H1 (cell line): Measurements from ENCODE around the gene ORMDL3. TPM values are rescaled to one million over a fixed set of nuclear protein-coding genes. Genes with fewer than 3 reads are reported as not detected.

ENCODE experiments used
- CTCF ChIA-PET: fragments of 300-600 bp; sonication (Branson Sonifier 250); formaldehyde crosslinking; loops from one replicate; lab custom pipeline; 2021; ENCODE audit not compliant: partially characterized antibody; lab: Charles Lee
- POLR2A ChIA-PET: fragments of 300-600 bp; sonication (Branson Sonifier 250); formaldehyde crosslinking; loops from one replicate; lab custom pipeline; 2021; ENCODE audit warnings: inconsistent platforms; ENCODE audit not compliant: partially characterized antibody; lab: Charles Lee
- DNase-seq, 2 experiments: peaks; one replicate each; pipeline versions ENCODE4 v3.0.0 to v3.0.0-alpha.2; 2010 to 2022; ENCODE audit warnings: low spot score in 2 of 2, low read depth in 1 of 2, mixed read lengths in 1 of 2
- FAIRE-seq: peaks from 2 replicates; lab custom pipeline; 2011; peaks lifted over from hg19 to GRCh38; lab: Jason Lieb, UNC
- H2AFZ ChIP-seq: 2 replicates; pipeline ENCODE4 v1.8.1; 2012; ENCODE audit warnings: low read length, inconsistent platforms
- H2AK5ac ChIP-seq: 2 replicates; pipeline ENCODE4 v1.6.1; 2013; ENCODE audit warnings: low read depth, low read length
- H2BK120ac ChIP-seq: replicated peaks from 2 replicates; pipeline ENCODE3; 2013; ENCODE audit warnings: low read depth, low read length, inconsistent platforms
- H2BK12ac ChIP-seq: 2 replicates; pipeline ENCODE4 v1.6.1; 2013; ENCODE audit warnings: low read depth, low read length
- H2BK15ac ChIP-seq: 2 replicates; pipeline ENCODE4 v1.6.1; 2013; ENCODE audit warnings: low read length
- H2BK20ac ChIP-seq: 2 replicates; pipeline ENCODE4 v1.6.1; 2013; ENCODE audit warnings: low read length
- H2BK5ac ChIP-seq: 2 replicates; pipeline ENCODE4 v1.6.1; 2013; ENCODE audit warnings: low read depth, low read length
- H3K14ac ChIP-seq: 2 replicates; pipeline ENCODE4 v1.6.1; 2013; ENCODE audit warnings: inconsistent platforms; ENCODE audit not compliant: insufficient read length
- H3K18ac ChIP-seq: 2 replicates; pipeline ENCODE4 v1.6.1; 2013; ENCODE audit warnings: low read length; ENCODE audit errors: extremely low read depth
- H3K23ac ChIP-seq: 2 replicates; pipeline ENCODE4 v1.6.1; 2013; ENCODE audit warnings: inconsistent platforms; ENCODE audit not compliant: insufficient read length
- H3K23me2 ChIP-seq: 2 replicates; pipeline ENCODE4 v1.6.1; 2013; ENCODE audit warnings: low read depth, low read length
- H3K27ac ChIP-seq: 2 replicates; pipeline ENCODE4 v1.6.1; 2011; ENCODE audit warnings: low read depth, low read length, inconsistent platforms
- H3K27me3 ChIP-seq, 4 experiments: replicated peaks in 1 of 4; 1 replicate in 1 of 4; 2 replicates in 3 of 4; pipeline versions ENCODE4 v1.6.1 to v1.8.1; 2011 to 2013; ENCODE audit warnings: low read length in 3 of 4, mild to moderate bottlenecking in 3 of 4, inconsistent platforms in 2 of 4, mixed read lengths in 2 of 4, moderate library complexity in 1 of 4; ENCODE audit not compliant: control insufficient read depth in 3 of 4, insufficient read depth in 3 of 4; ENCODE audit errors: extremely low read depth in 1 of 4
- H3K36me3 ChIP-seq, 4 experiments: 2 replicates each; pipeline versions ENCODE4 v1.6.1 to v1.8.1; 2011 to 2013; ENCODE audit warnings: mild to moderate bottlenecking in 4 of 4, low read length in 3 of 4, moderate library complexity in 2 of 4, control low read depth in 1 of 4, inconsistent platforms in 1 of 4; ENCODE audit not compliant: insufficient read depth in 4 of 4, control insufficient read depth in 2 of 4
- H3K4ac ChIP-seq: replicated peaks from 2 replicates; pipeline ENCODE3; 2013; ENCODE audit warnings: low read length, low read depth, mixed read lengths, inconsistent platforms; ENCODE audit not compliant: insufficient read length
- H3K4me1 ChIP-seq, 4 experiments: replicated peaks in 1 of 4; 1 replicate in 1 of 4; 2 replicates in 3 of 4; pipeline versions ENCODE4 v1.6.1 to v1.8.1; 2011 to 2013; ENCODE audit warnings: low read length in 3 of 4, inconsistent platforms in 2 of 4, mixed read lengths in 1 of 4; ENCODE audit not compliant: insufficient read depth in 4 of 4, control insufficient read depth in 3 of 4
- H3K4me2 ChIP-seq, 2 experiments: 2 replicates each; pipeline versions ENCODE4 v1.6.1 to v1.8.1; 2011 to 2013; ENCODE audit warnings: low read depth in 2 of 2, low read length in 2 of 2, control low read depth in 1 of 2, inconsistent platforms in 1 of 2, mild to moderate bottlenecking in 1 of 2; ENCODE audit not compliant: insufficient read depth in 1 of 2
- H3K4me3 ChIP-seq, 4 experiments: fragments of 200-600, 300-600 bp in 1 of 4; sonication (generic), shearing (Covaris generic), sonication (Bioruptor Twin) in 1 of 4; 2 replicates each; pipeline versions ENCODE4 v1.5.1 to v1.8.1; 2011 to 2016; ENCODE audit warnings: low read length in 4 of 4, low read depth in 3 of 4, control low read depth in 2 of 4, inconsistent platforms in 2 of 4, mild to moderate bottlenecking in 2 of 4, mixed read lengths in 1 of 4, moderate library complexity in 1 of 4; ENCODE audit not compliant: insufficient read depth in 2 of 4; ENCODE audit errors: extremely low read depth in 1 of 4
- H3K56ac ChIP-seq: replicated peaks from 2 replicates; pipeline ENCODE3; 2013; ENCODE audit warnings: low read depth, mild to moderate bottlenecking, mixed read lengths, low read length, inconsistent platforms; ENCODE audit not compliant: insufficient read length
- H3K79me1 ChIP-seq: 2 replicates; pipeline ENCODE4 v1.6.1; 2013; ENCODE audit warnings: low read depth, low read length, control low read depth
- H3K79me2 ChIP-seq, 2 experiments: 2 replicates each; pipeline versions ENCODE4 v1.6.1 to v1.8.1; 2012 to 2013; ENCODE audit warnings: low read length in 2 of 2, mild to moderate bottlenecking in 2 of 2, inconsistent platforms in 1 of 2; ENCODE audit not compliant: insufficient read depth in 2 of 2, control insufficient read depth in 1 of 2
- H3K9ac ChIP-seq, 4 experiments: replicated peaks in 1 of 4; 1 replicate in 1 of 4; 2 replicates in 3 of 4; pipeline versions ENCODE4 v1.6.1 to v1.8.1; 2011 to 2013; ENCODE audit warnings: low read depth in 3 of 4, low read length in 3 of 4, control low read depth in 2 of 4, mild to moderate bottlenecking in 2 of 4, moderate library complexity in 2 of 4, inconsistent platforms in 1 of 4; ENCODE audit errors: extremely low read depth in 1 of 4
- H3K9me3 ChIP-seq, 2 experiments: 2 replicates each; pipeline versions ENCODE4 v1.6.1 to v1.8.1; 2012 to 2013; ENCODE audit warnings: mild to moderate bottlenecking in 2 of 2, moderate library complexity in 2 of 2, control low read depth in 1 of 2, inconsistent platforms in 1 of 2, low read depth in 1 of 2, low read length in 1 of 2, mixed read lengths in 1 of 2; ENCODE audit not compliant: insufficient read depth in 2 of 2
- H4K20me1 ChIP-seq, 2 experiments: replicated peaks in 1 of 2; 2 replicates each; pipeline versions ENCODE3 to v1.8.1; 2011 to 2013; ENCODE audit warnings: inconsistent platforms in 2 of 2, low read length in 2 of 2, mild to moderate bottlenecking in 1 of 2; ENCODE audit not compliant: insufficient read depth in 2 of 2, control insufficient read depth in 1 of 2
- H4K5ac ChIP-seq: 2 replicates; pipeline ENCODE4 v1.6.1; 2013; ENCODE audit warnings: low read length, low read depth, mixed read lengths, inconsistent platforms; ENCODE audit not compliant: insufficient read length
- H4K8ac ChIP-seq: 2 replicates; pipeline ENCODE4 v1.8.0; 2013; ENCODE audit warnings: mild to moderate bottlenecking, moderate library complexity, low read length, inconsistent platforms; ENCODE audit not compliant: insufficient read depth; ENCODE audit errors: extremely low read depth
- H4K91ac ChIP-seq: replicated peaks from 2 replicates; pipeline ENCODE3; 2013; ENCODE audit warnings: low read length, mixed read lengths, inconsistent platforms; ENCODE audit not compliant: insufficient read length
- EP300 ChIP-seq, 2 experiments: IDR thresholded peaks; 1 replicate in 1 of 2; 2 replicates in 1 of 2; pipeline ENCODE4 v1.6.1; 2011 to 2012; ENCODE audit warnings: low read depth in 2 of 2, low read length in 2 of 2, mild to moderate bottlenecking in 2 of 2, borderline replicate concordance in 1 of 2, inconsistent platforms in 1 of 2, moderate library complexity in 1 of 2
- KDM5A ChIP-seq: fragments of 200-600 bp; IDR thresholded peaks from 2 replicates; pipeline ENCODE4 v1.7.1; 2012; ENCODE audit warnings: mild to moderate bottlenecking, low read length, inconsistent platforms, mixed read lengths
- NANOG ChIP-seq: IDR thresholded peaks from 2 replicates; pipeline ENCODE4 v1.6.1; 2011; ENCODE audit warnings: low read length, low read depth, mild to moderate bottlenecking, inconsistent platforms; ENCODE audit not compliant: insufficient read depth, poor library complexity, severe bottlenecking
- SIX5 ChIP-seq: IDR thresholded peaks from 2 replicates; pipeline ENCODE4 v1.6.1; 2011; ENCODE audit warnings: mild to moderate bottlenecking, low read depth, low read length
- SRF ChIP-seq: IDR thresholded peaks from 2 replicates; pipeline ENCODE4 v1.6.1; 2011; ENCODE audit warnings: mild to moderate bottlenecking, low read depth, low read length, moderate library complexity
- TBP ChIP-seq: IDR thresholded peaks from 2 replicates; pipeline ENCODE4 v1.6.1; 2011; ENCODE audit warnings: low read depth, low read length, improper control_type of control experiment
- ZNF274 ChIP-seq: IDR thresholded peaks from 2 replicates; pipeline ENCODE4 v1.7.0; 2012; ENCODE audit warnings: low read length, borderline replicate concordance; ENCODE audit errors: extremely low read depth
- WGBS, 2 experiments: shearing (Covaris generic) in 1 of 2; methylation state at CpG; one replicate each; pipeline versions ENCODE4 v1.1.6 to v1.1.7; 2013 to 2015; ENCODE audit warnings: low lambda C conversion rate in 2 of 2, mixed read lengths in 2 of 2, inconsistent platforms in 1 of 2, low coverage in 1 of 2, missing lambda C conversion rate in 1 of 2; ENCODE audit not compliant: insufficient replicate concordance in 2 of 2, insufficient coverage in 1 of 2, insufficient read length in 1 of 2; ENCODE audit errors: extremely low coverage in 1 of 2, missing lambda C conversion rate in 1 of 2; 5-methylcytosine and 5-hydroxymethylcytosine counted together
- polyA plus RNA-seq, 7 experiments: library from polyadenylated mRNA; depleted of rRNA in 3 of 7; stranded (reverse) in 5 of 7; unstranded in 2 of 7; fragments of >200 nt in 5 of 7; fragments of 200-250 nt in 2 of 7; gene quantifications; 1 replicate in 5 of 7; 2 replicates in 1 of 7; 4 replicates in 1 of 7; pipeline versions ENCODE4 v1.2.1 to v1.2.3, GENCODE V29; 2011 to 2013; ENCODE audit warnings: missing spikeins in 2 of 7, mixed read lengths in 2 of 7
- total RNA-seq: library from RNA; stranded (reverse); fragmentation: NEBNext Ultra II Directional; extraction: Animal tissue kit (Norgen Biotek cat#: 25700); gene quantifications from 2 replicates; pipeline ENCODE4 v1.2.1, GENCODE V29; 2021

ORMDL3 gene
- total and polyA plus RNA-seq, 2 of the 8 experiments (the other 6 are each of a cell fraction or from before 2014, with no cell fraction given): 50.4 to 108 TPM

DNA sequence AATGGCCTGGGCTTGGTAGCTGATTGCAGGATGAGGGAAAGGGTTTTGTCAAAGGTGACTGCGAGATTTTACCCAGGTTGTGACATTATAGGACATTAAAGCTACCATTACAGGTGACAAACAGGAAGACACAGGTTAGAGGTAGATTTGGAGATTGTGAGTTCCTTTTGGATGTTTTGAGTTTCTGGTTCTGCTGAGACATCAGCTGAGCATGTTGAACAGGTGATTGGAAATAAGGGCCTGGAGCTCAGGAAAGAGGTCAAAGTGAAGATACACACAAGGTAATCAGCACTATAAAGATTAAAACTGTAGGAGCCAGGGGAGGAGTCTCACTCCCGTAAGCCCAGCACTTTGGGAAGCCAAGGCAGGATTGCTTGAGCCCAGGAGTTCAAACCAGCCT is 41.4 kb upstream of the ORMDL3 start:
- no peak overlapping the region for H3K23ac ChIP-seq
- no peaks in the 10 kb centered on the region for H4K20me1 ChIP-seq
- DNase-seq (no peak), FAIRE-seq (no peak)
- H3K9me3 ChIP-seq: no peaks in the 10 kb centered on the region
- no peak overlapping the region for H2BK15ac ChIP-seq
- no peaks in the 10 kb centered on the region for H3K79me2 ChIP-seq
- peaks cover 0 to 3% (median 1%) of the 10 kb centered on the region in 4 experiments; a peak in 3 of 7 replicates for H3K27me3 ChIP-seq
- H4K91ac ChIP-seq: no peak overlapping the region
- no peak overlapping the region for H2BK12ac ChIP-seq
- no peaks in the 10 kb centered on the region for H3K79me1 ChIP-seq
- no peak overlapping the region for H3K56ac ChIP-seq
- TF ChIP-seq EP300 (IDR thresholded peaks at IDR 0.05; ENCODE audit: borderline replicate concordance in 1 of 2, low read depth in 2 of 2, low read length in 2 of 2): no peak
- no peak for TF ChIP-seq ZNF274
- no peak for TF ChIP-seq SIX5
- no peak for TF ChIP-seq SRF
- TF ChIP-seq KDM5A: no peak
- no peak for TF ChIP-seq TBP
- TF ChIP-seq NANOG: no peak
- H2BK20ac ChIP-seq: peak overlapping the region; percentile 34; the same call in 1 of the 2 replicates
- no peak overlapping the region for H3K27ac ChIP-seq
- POLR2A ChIA-PET: interaction anchor here (1.2 kb wide), 1 partner anchor 12 kb away, joined by 6 read pairs; the partner anchor contains the start of gene PSMD3
- H3K9ac ChIP-seq: no peak overlapping the region
- no peaks in the 10 kb centered on the region for H3K23me2 ChIP-seq
- WGBS, 2 experiments: 81% methylated on average over 2 of the region's 2 CpGs; no CpG with 5 or more reads in 1 of the 2 experiments
- no peak overlapping the region for H2AK5ac ChIP-seq
- no peak overlapping the region for H4K8ac ChIP-seq
- H3K4ac ChIP-seq: no peak overlapping the region
- H2BK120ac ChIP-seq: no peak overlapping the region
- CTCF ChIA-PET: interaction anchor here (1.0 to 11.9 kb wide), 3 partner anchors 10 to 30 kb away, joined by 3 to 96 read pairs (median 6); partner anchors contain the start of gene GSDMA
- H3K4me3 ChIP-seq: no peak overlapping the region
- H3K4me1 ChIP-seq: no peaks in the 10 kb centered on the region
- no peak overlapping the region for H2BK5ac ChIP-seq
- no peak overlapping the region for H4K5ac ChIP-seq
- no peaks in the 10 kb centered on the region for H3K36me3 ChIP-seq
- no peak overlapping the region for H2AFZ ChIP-seq
- H3K4me2 ChIP-seq: no peak overlapping the region
- H3K18ac ChIP-seq: no peak overlapping the region
- H3K14ac ChIP-seq: no peak overlapping the region
